ENCODE data around the gene LAMB1.
A peak's percentile ranks its signal among the peaks of the same experiment; 100 is the strongest.

The LAMB1 gene

DNA sequence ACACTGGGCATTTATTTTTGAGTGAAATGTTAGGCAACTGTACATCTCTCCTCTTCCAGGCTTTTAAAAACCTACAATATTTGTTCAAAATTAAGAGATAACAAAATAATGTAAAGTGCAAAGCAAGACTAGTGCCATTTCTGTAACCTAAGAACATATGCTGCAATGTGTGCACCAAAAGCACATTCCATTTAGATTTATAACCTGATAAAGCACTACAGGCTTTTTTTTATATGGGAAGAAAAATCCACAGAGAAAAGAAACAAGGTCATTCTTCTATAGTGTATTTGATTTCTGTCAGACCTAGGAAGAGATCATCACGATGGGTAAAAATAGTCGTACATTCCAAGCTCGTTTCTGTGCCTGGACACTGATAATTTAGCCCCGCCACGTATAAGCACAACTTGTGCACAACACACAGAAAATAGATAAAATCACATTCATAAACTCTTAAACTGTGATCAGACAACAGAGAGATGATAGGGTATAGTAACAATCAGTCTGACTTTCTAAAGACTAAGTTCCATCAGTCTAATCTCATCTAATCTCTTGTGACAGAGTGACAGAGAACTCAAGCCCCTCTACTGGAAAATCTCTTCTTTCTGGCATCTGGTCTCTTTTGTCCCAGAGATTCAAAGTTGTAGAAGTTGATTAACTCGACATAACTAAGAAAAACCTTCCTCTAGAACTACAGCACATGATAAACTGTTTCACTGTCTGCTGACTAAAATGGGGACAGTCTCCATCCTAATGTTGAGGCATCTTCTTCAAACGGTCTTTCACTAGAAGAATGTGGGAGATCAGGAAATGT is 6.7 kb downstream of the LAMB1 start:
- FAIRE-seq: no peak

DNA sequence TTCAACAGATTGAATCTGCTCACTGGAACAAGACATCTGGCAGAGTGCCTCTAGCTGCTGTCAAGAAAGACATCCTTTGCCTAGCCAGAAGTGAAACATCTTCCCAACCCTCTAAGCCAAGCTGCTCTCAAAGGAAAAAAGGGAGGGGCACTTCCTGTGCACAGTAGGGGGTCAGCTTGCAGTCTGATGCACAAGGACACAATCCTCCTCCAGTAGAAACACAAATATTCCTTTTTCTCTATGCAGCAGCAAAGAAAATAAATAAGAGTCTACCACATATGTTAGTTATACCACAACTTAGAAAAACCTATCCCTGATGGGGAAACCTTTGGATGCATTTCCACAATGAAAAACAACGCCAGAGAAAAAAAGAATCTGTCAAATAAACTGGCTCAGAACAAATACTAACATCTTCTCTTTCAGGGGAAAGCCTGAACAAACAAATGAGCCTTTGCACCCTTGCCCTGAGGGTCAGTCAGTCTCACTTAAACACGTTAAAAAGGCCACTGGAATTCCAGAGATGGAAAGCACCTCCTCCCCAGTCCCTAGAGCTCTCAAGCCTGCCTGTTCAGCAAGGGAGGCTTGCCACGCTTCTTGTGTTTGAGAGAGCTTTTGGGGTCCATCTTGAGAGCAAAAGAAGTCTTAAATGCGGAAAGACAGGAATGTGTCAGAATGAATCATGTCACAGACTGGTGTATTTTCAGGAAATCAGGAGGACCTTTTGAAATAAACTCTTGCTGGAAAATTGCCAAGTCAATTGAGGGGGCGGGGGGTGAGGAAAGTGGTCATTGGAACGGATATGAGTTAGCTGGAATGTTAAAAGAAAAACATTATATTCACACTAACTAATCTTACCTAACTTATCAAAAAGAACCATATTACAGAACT is 7.5 kb downstream of the LAMB1 start:
- FAIRE-seq: no peak

DNA sequence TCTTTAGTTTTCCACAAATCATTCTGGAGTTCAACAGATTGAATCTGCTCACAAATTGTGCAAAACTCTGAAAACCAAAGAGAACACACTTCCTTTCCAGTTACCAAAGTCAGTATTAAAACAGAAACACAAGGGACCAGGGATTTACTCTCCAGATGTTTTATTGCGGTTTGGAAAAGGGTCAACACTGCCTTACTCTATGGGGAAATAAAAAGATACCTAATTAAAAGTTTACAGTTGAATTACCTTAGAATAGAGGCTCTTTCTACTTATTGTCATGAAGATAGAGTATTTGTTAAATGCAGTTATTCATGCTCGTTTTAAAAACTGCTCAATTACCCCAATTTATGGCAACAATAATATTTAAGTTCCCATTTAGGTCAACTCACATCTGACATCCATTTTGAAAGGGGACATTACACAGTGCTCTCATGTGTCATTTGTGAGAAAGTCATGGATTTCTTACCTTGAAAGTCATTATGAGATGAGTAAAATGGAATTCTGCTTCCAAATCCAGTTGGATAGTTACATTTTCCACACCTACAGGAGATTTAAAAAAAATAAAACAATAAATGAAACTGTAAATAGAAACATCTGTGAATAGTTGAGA is 8.4 kb downstream of the LAMB1 start:
- FAIRE-seq: no peak

DNA sequence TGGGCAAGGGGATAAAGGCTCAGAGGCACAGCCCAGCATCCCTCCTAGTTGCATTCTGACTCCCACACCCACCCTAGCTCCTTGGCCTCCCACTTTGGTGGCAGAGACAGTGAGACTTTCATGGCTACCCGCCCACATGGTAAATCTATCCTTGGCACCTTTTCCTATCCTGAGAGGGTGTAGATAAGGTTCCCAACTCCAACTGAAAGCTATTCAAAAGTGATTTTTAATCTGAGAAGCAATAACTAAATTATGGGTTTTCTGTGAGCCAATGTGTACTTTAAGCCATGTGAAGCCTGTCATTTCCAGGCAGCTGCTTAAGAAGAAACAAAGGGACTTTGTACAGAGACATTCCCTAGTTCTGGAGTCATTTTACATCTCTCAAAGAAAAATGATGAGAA is 9.1 kb downstream of the LAMB1 start:
- FAIRE-seq: no peak

DNA sequence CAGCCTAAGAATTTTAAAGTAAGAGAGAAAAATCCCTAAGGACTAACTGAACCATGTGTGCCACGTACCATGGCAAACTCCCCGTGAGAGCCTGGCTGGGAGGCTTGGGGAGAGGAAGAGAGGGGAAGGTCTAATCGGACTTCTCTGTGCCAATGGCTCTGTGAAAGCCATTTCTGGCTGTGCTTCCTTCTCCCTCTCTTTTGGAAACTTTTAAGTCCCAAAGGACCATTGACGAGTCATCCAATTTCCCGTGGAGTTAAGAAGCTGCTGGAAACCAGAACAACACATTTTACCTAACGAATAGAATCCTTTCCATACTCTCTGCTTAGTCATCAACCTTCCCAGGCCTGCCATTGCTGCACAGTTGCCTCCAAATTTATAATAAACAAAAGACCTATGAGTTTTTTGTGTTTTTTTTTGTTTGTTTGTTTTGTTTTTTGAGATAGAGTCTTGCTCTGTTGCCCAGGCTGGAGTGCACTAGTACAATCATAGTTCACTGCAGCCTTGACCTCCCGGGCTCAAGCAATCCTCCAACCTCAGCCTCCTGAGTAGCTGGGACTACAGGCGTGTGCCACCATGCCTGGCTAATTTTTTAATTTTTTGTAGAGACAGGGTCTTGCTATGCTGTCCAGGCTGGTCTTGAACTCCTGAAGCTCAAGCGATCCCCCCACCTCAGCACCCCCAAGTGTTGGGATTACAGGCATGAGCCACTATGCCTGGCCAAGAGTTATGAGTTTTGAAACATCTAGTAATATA is 13.2 kb downstream of the LAMB1 start:
- FAIRE-seq: no peak

GRCh38 chr7:107982918-107983389 is 20.0 kb downstream of the LAMB1 start:
- FAIRE-seq: no peak

DNA sequence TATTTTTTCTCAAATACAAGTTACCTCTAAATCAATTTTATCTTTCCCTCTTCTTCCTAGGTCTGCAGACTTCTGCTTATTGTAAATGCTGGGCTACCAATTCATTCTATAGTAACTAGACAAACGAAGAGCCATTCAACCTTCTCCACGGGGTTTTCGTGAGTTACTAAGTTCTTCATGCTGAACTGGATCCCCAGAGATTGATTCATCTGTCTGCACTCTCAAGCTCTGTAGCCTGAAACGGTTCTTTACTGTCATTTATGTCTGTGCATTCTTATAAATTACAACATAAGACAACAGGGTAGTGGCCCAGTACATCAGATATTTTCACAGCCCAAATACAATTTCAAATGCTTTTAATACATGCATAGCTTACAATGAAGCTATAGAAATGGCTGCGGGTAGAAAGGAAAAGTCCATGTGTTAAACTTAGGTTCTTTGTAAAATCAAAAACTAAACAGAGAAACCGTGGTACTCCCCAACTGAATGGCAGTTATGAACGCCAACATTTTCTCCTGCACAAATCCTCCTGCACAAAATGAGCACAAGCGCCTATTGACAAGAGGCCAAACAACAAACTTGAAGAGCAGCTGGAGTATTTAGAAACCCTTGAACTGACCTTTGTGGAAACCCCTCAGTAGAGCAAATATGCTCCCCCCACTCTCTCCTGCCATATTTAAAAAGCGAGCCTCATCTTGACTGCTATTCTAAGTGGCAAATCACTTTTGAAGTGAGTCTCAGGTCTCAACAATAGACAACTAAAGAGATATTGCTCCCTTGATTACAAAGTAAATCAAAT is 20.7 kb downstream of the LAMB1 start:
- no peak for FAIRE-seq

DNA sequence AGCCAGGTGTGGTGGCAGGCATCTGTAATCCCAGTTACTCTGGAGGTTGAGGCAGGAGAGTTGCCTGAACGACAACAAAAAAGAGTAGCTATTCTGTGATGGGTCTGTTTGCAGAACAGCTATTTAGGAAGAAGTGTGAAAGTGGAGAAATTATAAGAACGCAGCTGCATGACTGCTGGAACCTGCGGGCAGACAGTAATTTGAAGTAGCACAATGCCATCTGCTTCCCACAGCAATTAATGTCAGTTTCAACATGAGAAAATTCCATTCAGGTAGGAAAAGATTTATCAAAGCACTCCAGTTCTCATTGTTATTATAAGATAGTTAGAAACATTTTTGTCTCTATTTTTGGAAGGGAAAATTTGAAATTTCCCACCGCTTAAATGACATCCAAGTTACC is 21.5 kb downstream of the LAMB1 start:
- FAIRE-seq: no peak

GRCh38 chr7:107980671-107981190 is 22.2 kb downstream of the LAMB1 start:
- no peak for FAIRE-seq

- FAIRE-seq: no peak
Measured at GRCh38 chr7:107980171-107980570, 22.8 kb downstream of the LAMB1 start.

- no peak for FAIRE-seq
Measured at GRCh38 chr7:107978815-107979408, 24.0 kb downstream of the LAMB1 start.

DNA sequence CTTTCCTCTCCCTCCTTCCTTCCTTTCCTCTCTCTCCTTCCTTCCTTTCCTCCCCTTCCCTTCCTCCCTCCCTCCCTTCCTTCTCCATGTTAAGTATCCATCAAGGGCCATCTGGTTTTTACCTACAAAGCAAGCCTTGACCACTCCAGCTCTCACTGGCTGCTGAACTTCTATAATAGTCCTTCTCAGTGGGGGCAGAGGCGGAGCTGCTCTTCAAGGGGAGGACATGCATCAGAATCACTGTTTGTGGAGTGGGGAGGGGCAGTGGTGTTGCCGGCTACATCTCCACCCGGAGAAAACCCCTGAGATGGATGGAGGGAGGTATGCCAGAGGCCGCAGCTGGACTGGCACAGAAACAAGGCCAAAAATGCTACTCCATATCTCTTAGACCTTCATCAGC is 25.9 kb downstream of the LAMB1 start:
- no peak for FAIRE-seq

DNA sequence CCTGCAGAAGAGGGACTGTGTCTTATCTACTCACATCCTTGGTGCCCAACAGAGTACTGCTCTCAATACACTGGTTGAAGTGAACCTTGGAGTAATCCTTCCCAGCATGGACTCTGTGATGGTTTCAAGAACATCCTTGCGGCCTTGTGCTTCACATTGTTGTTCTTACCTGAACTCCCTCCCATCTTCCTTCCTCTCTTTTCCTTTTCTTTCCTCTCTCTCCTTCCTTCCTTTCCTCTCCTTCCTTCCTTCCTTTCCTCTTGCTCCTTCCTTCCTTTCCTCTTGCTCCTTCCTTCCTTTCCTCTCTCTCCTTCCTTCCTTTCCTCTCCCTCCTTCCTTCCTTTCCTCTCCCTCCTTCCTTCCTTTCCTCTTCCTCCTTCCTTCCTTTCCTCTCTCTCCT is 26.3 kb downstream of the LAMB1 start:
- FAIRE-seq: no peak

- FAIRE-seq: no peak
Measured at GRCh38 chr7:107975394-107976013, 27.5 kb downstream of the LAMB1 start.

DNA sequence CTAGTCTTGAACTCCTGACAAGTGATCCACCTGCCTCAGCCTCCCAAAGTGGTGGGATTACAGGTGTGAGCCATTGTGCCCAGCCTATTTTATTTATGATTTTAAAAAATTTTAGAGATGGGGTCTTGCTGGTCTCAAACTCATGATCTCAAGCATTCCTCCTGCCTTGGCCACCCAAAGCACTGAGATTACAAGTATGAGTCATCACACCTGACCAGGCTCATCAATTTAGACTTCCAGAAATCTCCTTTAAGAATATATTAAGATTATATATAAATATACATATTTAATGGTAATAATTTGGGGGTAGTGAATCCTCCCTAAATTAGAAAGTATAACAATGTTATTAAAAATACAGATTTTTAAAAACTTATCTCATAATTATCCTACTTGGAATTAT is 29.1 kb downstream of the LAMB1 start:
- FAIRE-seq: peak; percentile 6

DNA sequence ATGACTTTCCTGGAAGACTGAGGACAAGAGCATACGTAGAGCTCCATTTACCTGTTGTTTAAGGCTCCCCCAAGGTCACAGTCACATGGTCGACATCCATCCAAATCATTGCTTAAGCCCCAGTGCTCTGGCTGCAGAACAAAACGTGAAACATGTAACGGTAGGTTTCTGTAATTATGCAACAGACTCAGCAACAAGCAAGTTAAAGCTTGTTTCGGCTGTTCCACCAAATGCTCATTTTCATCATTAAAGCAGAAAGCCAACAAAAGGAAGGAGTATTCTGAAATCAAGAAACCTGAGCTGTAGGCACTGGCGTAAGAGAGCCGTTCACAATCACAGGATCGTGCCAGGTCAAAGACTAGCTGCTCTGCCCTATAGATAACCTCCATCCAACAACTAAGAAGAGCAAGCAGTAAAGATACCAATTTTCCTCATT is 30.0 kb downstream of the LAMB1 start:
- no peak for FAIRE-seq

GRCh38 chr7:107972075-107972482 is 30.9 kb downstream of the LAMB1 start:
- no peak for FAIRE-seq

- FAIRE-seq: no peak
Measured at GRCh38 chr7:107971613-107972012, 31.3 kb downstream of the LAMB1 start.

GRCh38 chr7:107971100-107971499 is 31.9 kb downstream of the LAMB1 start:
- no peak for FAIRE-seq

DNA sequence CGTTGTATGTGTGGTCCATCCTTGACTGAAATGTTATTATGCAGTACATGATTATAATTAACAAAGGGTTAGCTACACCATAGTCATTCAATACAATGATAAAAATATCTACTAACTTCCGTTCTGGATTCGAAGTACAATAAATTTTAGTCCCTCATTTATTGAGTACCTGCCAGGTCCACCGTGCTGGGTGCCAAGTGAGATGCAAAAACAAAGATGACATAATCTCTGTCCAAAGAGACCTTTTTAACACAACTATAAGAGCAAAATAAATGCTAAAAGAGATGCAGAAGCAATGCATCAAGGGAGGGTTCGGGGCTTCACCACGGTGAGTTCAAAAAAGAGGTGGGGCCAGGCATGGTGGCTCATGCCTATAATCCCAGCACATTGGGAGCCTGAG is 33.1 kb downstream of the LAMB1 start:
- FAIRE-seq: no peak

GRCh38 chr7:107968449-107968848 is 34.5 kb downstream of the LAMB1 start:
- no peak for FAIRE-seq

All from A204.1 (cell line).